Measurements from ENCODE around the gene ST3GAL3.

Gene ST3GAL3

DNA sequence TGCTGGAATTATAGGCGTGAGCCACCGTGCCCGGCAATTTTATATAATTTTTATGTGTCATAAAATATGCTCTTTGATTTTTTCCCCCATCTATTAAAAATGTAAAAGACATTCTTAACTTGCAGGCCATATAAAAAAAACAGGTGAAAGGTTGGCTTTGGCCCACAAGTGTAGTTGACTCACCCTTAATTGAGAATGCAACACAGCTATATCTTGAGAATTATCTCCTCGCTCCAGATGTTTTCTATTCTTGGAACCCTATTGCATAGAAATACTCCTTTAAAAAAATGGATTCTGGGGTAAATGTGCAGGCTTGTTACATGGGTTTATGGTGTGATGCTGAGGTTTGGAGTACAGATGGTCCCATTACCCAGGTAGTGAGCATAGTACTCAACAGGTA is 112.0 kb downstream of the ST3GAL3 start:
- TF ChIP-seq POLR2AphosphoS5 (IDR thresholded peaks at IDR 0.05; ENCODE audit: low read depth, low read length) (no peak), FOXP2 (optimal IDR thresholded peaks at IDR 0.05; ENCODE audit: borderline replicate concordance, extremely low read depth, extremely low read length, insufficient read depth) (no peak), SIN3A (IDR thresholded peaks at IDR 0.05; ENCODE audit: borderline replicate concordance, insufficient read depth, low read length) (no peak), TAF1 (IDR thresholded peaks at IDR 0.05; ENCODE audit: borderline replicate concordance, insufficient read depth, low read length) (no peak), REST (IDR thresholded peaks at IDR 0.05; ENCODE audit: insufficient read depth in 1 of 2, low read depth in 2 of 2, low read length in 2 of 2) (no peak)

GRCh38 chr1:43821471-43821870 is 114.1 kb downstream of the ST3GAL3 start:
- no peak for TF ChIP-seq FOXP2 (optimal IDR thresholded peaks at IDR 0.05; ENCODE audit: borderline replicate concordance, extremely low read depth, extremely low read length, insufficient read depth)
- no peak for TF ChIP-seq SIN3A (IDR thresholded peaks at IDR 0.05; ENCODE audit: borderline replicate concordance, insufficient read depth, low read length)
- TF ChIP-seq POLR2AphosphoS5 (IDR thresholded peaks at IDR 0.05; ENCODE audit: low read depth, low read length), result no peak
- no peak for TF ChIP-seq TAF1 (IDR thresholded peaks at IDR 0.05; ENCODE audit: borderline replicate concordance, insufficient read depth, low read length)
- no peak for TF ChIP-seq REST (IDR thresholded peaks at IDR 0.05; ENCODE audit: insufficient read depth in 1 of 2, low read depth in 2 of 2, low read length in 2 of 2)

- 0 out of 4 replicates have a peak, but pooled peaks of 1 of the 2 experiments have one; percentile 31 for TF ChIP-seq REST (IDR thresholded peaks at IDR 0.05; ENCODE audit: insufficient read depth in 1 of 2, low read depth in 2 of 2, low read length in 2 of 2)
- no peak for TF ChIP-seq POLR2AphosphoS5 (IDR thresholded peaks at IDR 0.05; ENCODE audit: low read depth, low read length)
Observed at GRCh38 chr1:43822040-43822690, 114.8 kb downstream of the ST3GAL3 start.

DNA sequence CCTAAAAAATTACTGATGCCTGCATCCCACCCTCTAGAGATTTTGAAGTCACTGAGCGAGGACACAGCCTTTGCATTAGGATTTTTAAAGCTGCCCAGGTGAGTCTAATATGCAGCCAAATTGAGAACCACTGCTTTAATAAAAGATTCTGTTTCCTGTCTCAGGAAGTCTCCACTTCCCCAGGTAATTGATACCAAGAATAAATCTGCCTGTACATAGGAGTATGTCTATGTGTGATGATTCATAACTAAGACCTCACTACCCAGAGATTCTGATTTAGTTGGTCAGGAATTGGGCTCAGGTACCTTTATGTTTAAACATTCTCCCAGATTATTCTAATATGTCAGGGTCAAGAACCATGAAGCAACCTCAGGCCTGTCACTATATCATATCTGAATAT is 117.5 kb downstream of the ST3GAL3 start:
- TF ChIP-seq REST (IDR thresholded peaks at IDR 0.05; ENCODE audit: insufficient read depth in 1 of 2, low read depth in 2 of 2, low read length in 2 of 2) (no peak), POLR2AphosphoS5 (IDR thresholded peaks at IDR 0.05; ENCODE audit: low read depth, low read length) (no peak), FOXP2 (optimal IDR thresholded peaks at IDR 0.05; ENCODE audit: borderline replicate concordance, extremely low read depth, extremely low read length, insufficient read depth) (no peak), SIN3A (IDR thresholded peaks at IDR 0.05; ENCODE audit: borderline replicate concordance, insufficient read depth, low read length) (no peak), TAF1 (IDR thresholded peaks at IDR 0.05; ENCODE audit: borderline replicate concordance, insufficient read depth, low read length) (no peak)

DNA sequence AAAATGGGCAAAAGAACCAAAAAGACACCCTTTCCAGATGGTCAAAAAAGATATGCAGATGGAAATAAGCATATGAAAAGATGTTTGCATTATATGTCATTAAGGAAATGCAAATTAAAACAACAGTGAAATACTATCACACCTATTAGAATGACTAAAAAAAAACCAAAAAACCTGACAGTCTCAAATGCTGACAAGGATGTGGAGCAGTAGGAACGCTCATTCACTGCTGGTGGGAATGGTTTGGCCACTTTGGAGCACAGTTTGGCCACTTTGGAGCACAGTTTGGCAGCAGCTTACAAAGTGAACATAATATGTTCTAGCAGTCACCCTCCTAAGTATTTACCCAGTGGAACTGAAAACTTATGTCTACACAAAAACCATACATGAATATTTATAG is 121.2 kb downstream of the ST3GAL3 start:
- TF ChIP-seq SIN3A (IDR thresholded peaks at IDR 0.05; ENCODE audit: borderline replicate concordance, insufficient read depth, low read length) (no peak), TAF1 (IDR thresholded peaks at IDR 0.05; ENCODE audit: borderline replicate concordance, insufficient read depth, low read length) (no peak), POLR2AphosphoS5 (IDR thresholded peaks at IDR 0.05; ENCODE audit: low read depth, low read length) (no peak), FOXP2 (optimal IDR thresholded peaks at IDR 0.05; ENCODE audit: borderline replicate concordance, extremely low read depth, extremely low read length, insufficient read depth) (no peak)

Data from PFSK-1 (cell line).